Measurements from ENCODE around the gene PKP4.

PKP4 gene

DNA sequence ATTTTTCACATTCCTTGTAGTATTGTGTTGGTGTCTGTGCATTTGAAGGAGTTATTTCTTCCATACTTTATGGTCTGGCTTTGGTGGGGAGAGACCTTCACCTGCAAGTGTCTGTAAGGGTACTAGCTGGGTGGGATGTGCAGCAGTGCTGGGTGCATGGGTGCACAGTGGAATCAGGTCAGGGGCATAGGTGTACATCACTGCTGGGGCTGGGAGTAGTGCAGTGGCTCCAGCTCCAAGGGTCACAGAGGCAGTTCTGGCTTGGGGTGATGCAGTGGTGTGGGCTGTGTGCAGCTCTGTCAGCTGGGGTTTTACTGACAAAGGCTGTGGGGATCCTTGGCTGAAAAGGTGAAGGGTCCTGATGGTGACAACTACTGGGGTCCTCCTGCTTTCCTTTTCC lies 45.0 kb upstream of the PKP4 start:
- no peaks in the 10 kb centered on the region for H3K4me1 ChIP-seq (ENCODE audit: insufficient read depth, low read length, severe bottlenecking)
- no peak overlapping the region for H3K27ac ChIP-seq (ENCODE audit: low read depth, low read length, poor library complexity, severe bottlenecking)
- no peaks in the 10 kb centered on the region for H4K20me1 ChIP-seq (ENCODE audit: insufficient read depth, low read length)
- H3K4me2 ChIP-seq (ENCODE audit: low read length): no peak overlapping the region
- H3K4me3 ChIP-seq (ENCODE audit: low read depth, low read length, poor library complexity, severe bottlenecking): no peak overlapping the region
- no peaks in the 10 kb centered on the region for H3F3A ChIP-seq (ENCODE audit: insufficient read depth, low read length)
- H3K9me3 ChIP-seq (ENCODE audit: low read length): no peaks in the 10 kb centered on the region
- H3K79me2 ChIP-seq (ENCODE audit: insufficient read depth, low read length): no peaks in the 10 kb centered on the region
- no peak overlapping the region for H3K9ac ChIP-seq (ENCODE audit: low read length)
- TF ChIP-seq EZH2 (IDR thresholded peaks at IDR 0.05; ENCODE audit: borderline replicate concordance, low read length): no peak
- TF ChIP-seq, protein P1, sequence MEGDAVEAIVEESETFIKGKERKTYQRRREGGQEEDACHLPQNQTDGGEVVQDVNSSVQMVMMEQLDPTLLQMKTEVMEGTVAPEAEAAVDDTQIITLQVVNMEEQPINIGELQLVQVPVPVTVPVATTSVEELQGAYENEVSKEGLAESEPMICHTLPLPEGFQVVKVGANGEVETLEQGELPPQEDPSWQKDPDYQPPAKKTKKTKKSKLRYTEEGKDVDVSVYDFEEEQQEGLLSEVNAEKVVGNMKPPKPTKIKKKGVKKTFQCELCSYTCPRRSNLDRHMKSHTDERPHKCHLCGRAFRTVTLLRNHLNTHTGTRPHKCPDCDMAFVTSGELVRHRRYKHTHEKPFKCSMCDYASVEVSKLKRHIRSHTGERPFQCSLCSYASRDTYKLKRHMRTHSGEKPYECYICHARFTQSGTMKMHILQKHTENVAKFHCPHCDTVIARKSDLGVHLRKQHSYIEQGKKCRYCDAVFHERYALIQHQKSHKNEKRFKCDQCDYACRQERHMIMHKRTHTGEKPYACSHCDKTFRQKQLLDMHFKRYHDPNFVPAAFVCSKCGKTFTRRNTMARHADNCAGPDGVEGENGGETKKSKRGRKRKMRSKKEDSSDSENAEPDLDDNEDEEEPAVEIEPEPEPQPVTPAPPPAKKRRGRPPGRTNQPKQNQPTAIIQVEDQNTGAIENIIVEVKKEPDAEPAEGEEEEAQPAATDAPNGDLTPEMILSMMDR (IDR thresholded peaks at IDR 0.05; ENCODE audit: low read length): no peak
- H3K9me2 ChIP-seq (ENCODE audit: low read depth, low read length): no peaks in the 10 kb centered on the region
- H3K36me3 ChIP-seq (ENCODE audit: insufficient read depth, low read length): no peaks in the 10 kb centered on the region
- no peak overlapping the region for H2AFZ ChIP-seq (ENCODE audit: low read length)
- no peaks in the 10 kb centered on the region for H3K27me3 ChIP-seq (ENCODE audit: insufficient read depth, low read length)

DNA sequence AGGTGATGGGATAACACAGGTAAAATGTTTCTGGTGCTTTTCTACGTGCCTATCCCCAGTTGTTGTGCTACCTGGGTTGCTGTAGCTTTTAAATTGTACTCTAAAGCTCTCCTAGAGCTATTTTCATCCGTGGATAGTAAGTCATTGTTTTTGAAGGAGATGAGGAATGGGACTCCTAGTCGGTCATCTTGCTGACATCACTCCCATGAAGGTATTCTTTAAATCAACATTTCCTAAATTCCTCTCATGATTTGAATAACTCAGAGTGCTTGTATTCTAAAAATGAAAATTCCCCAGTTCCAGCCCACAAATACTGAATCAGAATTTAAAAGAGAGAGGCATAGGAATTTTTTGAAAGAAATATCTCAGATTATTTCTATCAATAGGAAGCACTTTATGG lies 44.5 kb upstream of the PKP4 start:
- no peaks in the 10 kb centered on the region for H3K4me1 ChIP-seq (ENCODE audit: insufficient read depth, low read length, severe bottlenecking)
- H3F3A ChIP-seq (ENCODE audit: insufficient read depth, low read length): no peaks in the 10 kb centered on the region
- no peaks in the 10 kb centered on the region for H3K9me3 ChIP-seq (ENCODE audit: low read length)
- no peak overlapping the region for H3K9ac ChIP-seq (ENCODE audit: low read length)
- no peak overlapping the region for H3K27ac ChIP-seq (ENCODE audit: low read depth, low read length, poor library complexity, severe bottlenecking)
- no peaks in the 10 kb centered on the region for H3K79me2 ChIP-seq (ENCODE audit: insufficient read depth, low read length)
- TF ChIP-seq, protein P1 (IDR thresholded peaks at IDR 0.05; ENCODE audit: low read length): no peak
- no peak for TF ChIP-seq EZH2 (IDR thresholded peaks at IDR 0.05; ENCODE audit: borderline replicate concordance, low read length)
- no peak overlapping the region for H3K4me2 ChIP-seq (ENCODE audit: low read length)
- H4K20me1 ChIP-seq (ENCODE audit: insufficient read depth, low read length): no peaks in the 10 kb centered on the region
- no peak overlapping the region for H2AFZ ChIP-seq (ENCODE audit: low read length)
- H3K36me3 ChIP-seq (ENCODE audit: insufficient read depth, low read length): no peaks in the 10 kb centered on the region
- H3K27me3 ChIP-seq (ENCODE audit: insufficient read depth, low read length): no peaks in the 10 kb centered on the region
- H3K4me3 ChIP-seq (ENCODE audit: low read depth, low read length, poor library complexity, severe bottlenecking): no peak overlapping the region
- no peaks in the 10 kb centered on the region for H3K9me2 ChIP-seq (ENCODE audit: low read depth, low read length)

- no peak overlapping the region for H3K27ac ChIP-seq (ENCODE audit: low read depth, low read length, poor library complexity, severe bottlenecking)
- no peak overlapping the region for H3K9ac ChIP-seq (ENCODE audit: low read length)
- H3K79me2 ChIP-seq (ENCODE audit: insufficient read depth, low read length): no peaks in the 10 kb centered on the region
- H3F3A ChIP-seq (ENCODE audit: insufficient read depth, low read length): no peaks in the 10 kb centered on the region
- H3K4me2 ChIP-seq (ENCODE audit: low read length): no peak overlapping the region
- H3K9me2 ChIP-seq (ENCODE audit: low read depth, low read length): no peaks in the 10 kb centered on the region
- no peak overlapping the region for H3K4me3 ChIP-seq (ENCODE audit: low read depth, low read length, poor library complexity, severe bottlenecking)
- H3K27me3 ChIP-seq (ENCODE audit: insufficient read depth, low read length): no peaks in the 10 kb centered on the region
- no peak overlapping the region for H2AFZ ChIP-seq (ENCODE audit: low read length)
- TF ChIP-seq, protein P1 (IDR thresholded peaks at IDR 0.05; ENCODE audit: low read length): no peak
- TF ChIP-seq EZH2 (IDR thresholded peaks at IDR 0.05; ENCODE audit: borderline replicate concordance, low read length): no peak
- no peaks in the 10 kb centered on the region for H3K4me1 ChIP-seq (ENCODE audit: insufficient read depth, low read length, severe bottlenecking)
- H3K36me3 ChIP-seq (ENCODE audit: insufficient read depth, low read length): no peaks in the 10 kb centered on the region
- H3K9me3 ChIP-seq (ENCODE audit: low read length): no peaks in the 10 kb centered on the region
- no peaks in the 10 kb centered on the region for H4K20me1 ChIP-seq (ENCODE audit: insufficient read depth, low read length)
Observed at GRCh38 chr2:158413581-158413980, 43.2 kb upstream of the PKP4 start.
